NCI-H345 treated with DMSO at 0.1 percent for 48 hours (cell line): ENCODE measurements around the gene IGSF3.

Experiments used
- DNase-seq: peaks from one replicate; lab custom pipeline; 2025; ENCODE audit not compliant: unreplicated experiment; lab: John Stamatoyannopoulos, UW

IGSF3 gene

DNA sequence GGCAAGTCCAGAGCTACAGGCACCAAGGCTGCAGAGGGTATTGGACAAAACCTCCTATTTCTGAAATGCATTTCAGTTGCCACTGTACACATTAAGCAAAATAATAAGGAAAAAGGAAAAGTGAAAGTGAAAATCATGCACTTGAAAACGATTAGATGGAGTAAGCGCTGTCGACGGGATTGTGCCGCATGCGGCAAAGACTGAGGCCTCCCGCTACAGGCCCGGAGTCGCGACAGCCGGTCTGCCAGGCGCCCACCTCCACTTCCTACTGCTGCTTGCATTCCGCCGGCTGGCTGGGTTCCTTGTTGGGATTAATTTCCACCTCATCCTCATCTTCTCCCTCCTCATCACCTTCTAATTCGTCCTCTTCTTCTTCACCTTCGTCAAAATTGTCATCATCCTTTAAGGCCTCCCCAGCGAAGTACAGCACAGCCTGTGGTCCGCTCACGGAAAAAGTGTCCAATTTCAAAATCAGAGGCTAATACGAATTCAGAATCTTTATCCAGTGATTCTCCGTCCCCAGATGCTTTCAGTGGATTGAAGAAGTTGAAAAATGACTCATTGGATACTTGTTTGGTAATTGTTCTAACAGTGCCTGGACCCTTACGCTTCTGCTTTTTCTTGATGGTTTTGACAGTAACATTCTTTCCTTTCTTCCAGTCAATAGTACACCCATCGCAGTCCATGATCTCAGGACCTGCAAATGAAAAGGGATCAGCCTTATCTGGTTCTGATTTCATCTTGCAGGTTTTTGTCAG is 134.7 kb downstream of the IGSF3 start:
- DNase-seq, result no peak

DNA sequence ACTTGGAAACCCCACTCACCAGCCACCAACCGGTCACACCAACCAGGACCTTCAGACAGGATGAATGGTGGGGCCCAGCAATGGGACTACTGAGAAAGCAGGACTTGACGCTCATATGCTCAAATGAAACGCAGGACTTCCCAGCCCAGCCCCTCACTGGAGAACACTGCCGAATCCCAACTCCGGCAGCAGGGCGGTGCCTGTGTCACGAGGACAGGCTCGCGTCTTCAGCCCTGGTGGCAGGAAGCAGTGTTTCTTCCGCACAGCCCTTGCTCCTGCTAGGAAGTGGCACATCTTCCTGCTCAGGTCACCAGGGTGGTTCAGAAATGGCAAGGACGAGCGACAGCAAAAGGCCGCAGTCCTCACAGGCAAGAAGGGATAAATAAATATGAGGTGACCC is 135.6 kb downstream of the IGSF3 start:
- DNase-seq, result no peak

DNA sequence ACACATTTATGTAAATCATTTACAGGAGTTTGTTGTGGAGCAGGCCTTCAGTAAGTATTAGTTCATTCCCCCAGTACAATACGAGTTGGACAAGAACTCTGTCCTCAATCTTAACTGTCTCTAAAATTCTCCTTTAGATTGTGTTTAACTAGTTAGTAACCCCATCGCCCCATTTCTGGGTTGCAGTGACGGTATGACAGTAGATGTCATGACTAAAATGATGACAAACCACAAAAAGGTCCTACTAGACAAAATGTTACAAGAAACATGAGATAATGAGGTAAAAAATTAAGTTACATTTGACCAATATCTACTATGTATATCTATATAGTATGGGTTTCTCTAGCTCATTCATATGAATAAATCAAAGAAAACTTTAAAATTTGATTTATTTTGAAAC is 137.9 kb downstream of the IGSF3 start:
- no peak for DNase-seq

DNA sequence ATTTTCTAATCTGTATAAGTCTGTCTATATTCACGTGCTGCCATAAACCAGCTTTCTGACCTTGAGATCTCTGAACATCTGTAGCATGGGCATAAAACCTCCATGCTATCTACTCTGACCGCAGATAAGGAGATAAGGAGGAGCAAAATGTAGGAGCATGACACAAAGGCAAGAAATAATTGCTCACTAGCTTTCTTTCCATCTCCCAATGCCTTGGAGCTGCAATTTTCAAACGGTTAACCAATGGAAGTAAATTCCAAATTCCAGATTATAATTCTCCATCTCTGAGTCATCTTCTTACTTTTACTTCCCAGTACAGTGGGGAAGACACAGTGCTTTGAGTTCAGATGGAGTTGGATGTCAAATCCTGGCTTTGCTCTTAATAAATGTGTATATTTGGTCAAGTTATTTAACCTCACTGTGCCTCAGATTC is 138.3 kb downstream of the IGSF3 start:
- DNase-seq, result no peak

DNA sequence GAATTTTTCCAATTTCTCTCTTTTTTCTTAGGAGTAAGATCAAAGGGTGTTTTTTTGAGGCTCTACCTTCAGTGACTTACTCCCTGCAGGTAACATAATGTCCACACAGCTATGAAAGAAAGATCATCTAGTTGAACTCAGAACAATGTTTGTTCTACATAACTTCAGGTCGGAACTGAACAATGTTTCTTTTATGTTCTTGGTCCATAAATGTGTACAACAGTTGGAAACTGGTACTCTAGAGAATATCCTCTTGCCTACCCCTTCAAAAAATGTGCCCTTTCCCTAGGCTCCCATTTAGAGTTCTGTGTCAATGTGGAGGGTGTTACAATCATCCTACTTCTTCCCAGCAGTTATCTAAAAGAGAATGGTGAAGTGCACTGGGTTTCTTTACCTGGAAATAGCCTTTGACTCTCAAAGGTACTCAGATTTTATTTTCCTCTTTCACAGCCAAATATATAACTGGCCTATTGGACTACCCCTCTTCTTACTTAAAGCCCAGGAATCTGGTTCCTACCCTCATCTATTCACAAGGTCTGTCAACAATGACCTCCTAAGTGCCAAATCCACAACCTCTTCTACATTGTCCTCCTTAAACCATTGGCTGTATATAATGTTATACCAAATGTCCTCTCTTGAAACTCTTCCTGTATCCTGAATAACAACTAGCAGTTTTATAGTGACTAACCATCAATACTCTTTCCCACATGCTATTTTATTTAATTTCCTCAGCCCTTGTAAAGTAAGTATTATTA is 139.0 kb downstream of the IGSF3 start:
- no peak for DNase-seq

DNA sequence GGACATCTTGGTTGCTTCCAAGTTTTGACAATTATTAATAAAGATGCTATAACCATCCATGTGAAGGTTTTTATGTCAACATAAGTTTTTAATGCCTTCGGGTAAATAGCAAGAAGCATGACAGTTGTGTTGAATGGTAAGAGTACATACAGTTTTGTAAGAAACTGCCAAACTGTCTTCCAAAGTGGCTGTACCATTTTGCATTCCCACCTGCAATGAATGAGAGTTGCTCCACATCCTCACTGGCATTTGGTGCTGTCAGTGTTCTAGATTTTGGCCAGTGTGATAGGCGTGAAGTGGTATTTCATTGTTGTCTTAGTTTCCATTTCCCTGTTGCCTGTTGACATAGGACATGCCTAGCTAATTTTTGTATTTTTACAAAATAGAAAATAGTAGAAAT is 142.1 kb downstream of the IGSF3 start:
- DNase-seq, result no peak
